DOHH2 (cell line): ENCODE measurements around the gene BICDL1.

ENCODE experiments used
- CTCF ChIP-seq: fragments of 200-600 bp; sonication (generic); IDR thresholded peaks from one replicate; pipeline ENCODE4 v1.5.1; 2014; ENCODE audit warnings: antibody characterized with exemption, mild to moderate bottlenecking, low read depth, low read length; ENCODE audit not compliant: poor library complexity, severe bottlenecking
- EZH2phosphoT487 ChIP-seq: fragments of 200-600 bp; sonication (generic); IDR thresholded peaks from 2 replicates; pipeline ENCODE4 v1.6.1; 2017; ENCODE audit warnings: borderline replicate concordance, mild to moderate bottlenecking, antibody characterized with exemption, low read length, moderate library complexity, mixed read lengths

GRCh38 chr12:120062976-120063579 is 74.0 kb downstream of the BICDL1 start:
- no peak for TF ChIP-seq CTCF
- no peak for TF ChIP-seq EZH2phosphoT487
